22Rv1 (cell line): ENCODE data around the gene USP11.

Source experiments
- H3K27ac ChIP-seq: fragments of 450-650 bp; 2 replicates; pipeline ENCODE4 v1.5.1; 2017
- ZFX ChIP-seq: fragments of 450-650 bp; IDR thresholded peaks from 2 replicates; pipeline ENCODE4 v1.6.1; 2017; ENCODE audit warnings: antibody characterized with exemption, borderline replicate concordance
- TF ChIP-seq, protein P1 (sequence below): fragments of 450-650 bp; IDR thresholded peaks from 2 replicates; pipeline ENCODE4 v1.5.1; 2017; ENCODE audit warnings: mild to moderate bottlenecking

Gene USP11

DNA sequence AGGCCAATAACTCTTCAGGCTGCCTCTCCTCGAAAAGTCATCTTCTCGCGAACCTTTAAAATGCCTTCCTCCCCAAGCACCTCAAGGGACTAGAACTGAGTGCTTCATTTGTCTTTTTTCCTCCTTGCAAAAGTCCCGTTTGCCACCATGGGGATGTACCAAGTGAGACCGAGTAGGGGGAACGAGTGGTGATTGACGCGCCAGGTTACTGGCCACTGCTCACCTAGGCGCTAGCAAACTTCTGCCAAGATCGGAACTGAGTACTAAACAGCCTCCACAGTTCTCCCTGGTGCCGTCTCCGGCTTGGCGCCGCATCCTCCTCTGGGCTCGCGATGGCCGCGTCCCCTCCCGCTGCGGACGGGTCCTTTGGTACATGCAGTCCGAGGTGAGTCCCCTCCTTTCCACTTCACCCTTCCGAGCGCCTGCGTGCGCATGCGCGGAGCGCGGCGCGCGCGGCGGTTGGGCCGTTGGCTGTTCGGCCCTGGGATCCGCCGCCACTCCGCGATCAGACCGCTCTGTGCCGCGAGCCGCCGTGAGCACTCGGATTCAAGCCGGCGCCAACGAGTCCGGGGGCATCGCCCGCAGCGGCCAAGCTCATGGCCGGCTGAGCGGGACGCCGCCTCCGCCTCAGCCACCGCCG is 14.4 kb upstream of the USP11 start, which contains the start of gene CDK16:
CDK16 (plus strand) TSS at position 402 of the 640 bp plus-strand sequence. CDS start 4,877 bp downstream, outside the sequence.
- TF ChIP-seq, protein P1, sequence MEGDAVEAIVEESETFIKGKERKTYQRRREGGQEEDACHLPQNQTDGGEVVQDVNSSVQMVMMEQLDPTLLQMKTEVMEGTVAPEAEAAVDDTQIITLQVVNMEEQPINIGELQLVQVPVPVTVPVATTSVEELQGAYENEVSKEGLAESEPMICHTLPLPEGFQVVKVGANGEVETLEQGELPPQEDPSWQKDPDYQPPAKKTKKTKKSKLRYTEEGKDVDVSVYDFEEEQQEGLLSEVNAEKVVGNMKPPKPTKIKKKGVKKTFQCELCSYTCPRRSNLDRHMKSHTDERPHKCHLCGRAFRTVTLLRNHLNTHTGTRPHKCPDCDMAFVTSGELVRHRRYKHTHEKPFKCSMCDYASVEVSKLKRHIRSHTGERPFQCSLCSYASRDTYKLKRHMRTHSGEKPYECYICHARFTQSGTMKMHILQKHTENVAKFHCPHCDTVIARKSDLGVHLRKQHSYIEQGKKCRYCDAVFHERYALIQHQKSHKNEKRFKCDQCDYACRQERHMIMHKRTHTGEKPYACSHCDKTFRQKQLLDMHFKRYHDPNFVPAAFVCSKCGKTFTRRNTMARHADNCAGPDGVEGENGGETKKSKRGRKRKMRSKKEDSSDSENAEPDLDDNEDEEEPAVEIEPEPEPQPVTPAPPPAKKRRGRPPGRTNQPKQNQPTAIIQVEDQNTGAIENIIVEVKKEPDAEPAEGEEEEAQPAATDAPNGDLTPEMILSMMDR, result no peak
- no peak for TF ChIP-seq ZFX
- peak within 1 kb of the TSS; percentile 88 for H3K27ac ChIP-seq

DNA sequence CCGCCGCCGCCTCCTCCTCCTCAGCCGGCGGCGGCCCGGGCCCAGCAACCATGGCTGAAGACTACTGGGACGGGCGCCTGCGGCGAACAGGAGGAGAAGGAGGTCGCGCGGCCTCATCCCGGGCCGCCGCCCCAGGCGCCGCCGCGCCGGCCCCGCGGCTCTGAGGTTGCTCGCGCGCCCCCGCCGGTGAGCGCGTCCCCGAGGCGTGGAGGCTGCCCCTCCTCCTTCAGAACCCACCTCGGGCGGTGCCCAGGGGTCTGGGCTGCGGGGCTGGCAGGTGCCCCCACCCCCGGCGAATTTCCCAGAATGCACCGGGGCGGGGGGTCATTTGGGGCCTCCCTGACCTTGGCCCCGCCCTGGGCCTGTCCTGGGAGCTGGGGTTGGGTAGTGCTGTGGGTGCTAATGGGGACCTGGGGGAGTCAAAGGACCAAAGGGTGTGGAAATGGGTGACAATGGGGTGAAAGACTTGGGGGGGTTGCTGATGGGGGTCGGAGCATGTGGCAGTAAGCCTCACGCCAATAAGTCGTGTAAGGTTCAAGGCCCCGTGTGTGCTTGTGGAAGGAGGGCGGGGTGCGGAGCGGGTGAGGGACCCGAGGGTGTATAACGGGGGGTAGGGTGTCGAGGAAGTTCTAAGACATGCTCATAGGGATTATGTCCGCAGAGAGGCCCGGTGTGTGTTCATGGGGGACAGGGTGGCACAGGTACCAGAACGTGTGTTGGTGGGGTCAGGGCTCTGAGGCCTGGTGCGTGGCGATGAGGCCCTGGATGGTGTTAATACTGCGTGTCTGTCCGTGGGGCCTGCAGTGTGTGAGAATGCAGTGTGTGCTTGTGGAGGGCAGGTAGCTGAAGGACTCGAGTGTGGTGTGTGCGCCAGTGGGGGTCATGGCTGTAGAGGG is 13.6 kb upstream of the USP11 start:
- no peak for TF ChIP-seq ZFX
- TF ChIP-seq, protein P1, result no peak
- H3K27ac ChIP-seq, result peak overlapping the region; percentile 88

DNA sequence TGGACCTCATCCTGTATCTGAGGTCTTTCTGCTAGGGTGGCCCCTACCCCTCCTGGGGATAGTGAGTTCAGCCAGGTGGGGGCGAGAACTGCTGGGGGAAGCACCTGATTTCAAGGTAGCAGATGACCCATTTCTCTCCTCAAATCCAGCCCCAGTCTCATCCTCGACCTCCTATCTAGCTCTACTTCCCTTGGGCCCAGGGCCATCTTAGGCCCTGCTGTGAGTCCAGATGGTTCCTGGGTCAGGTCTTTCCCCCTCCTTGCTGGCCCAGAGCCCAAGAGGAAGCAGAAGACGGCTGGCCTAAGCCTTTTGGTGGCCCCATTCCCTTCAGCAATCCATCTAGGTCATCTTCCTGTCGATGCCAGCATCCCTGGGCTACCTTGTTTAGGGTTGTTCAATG is 11.1 kb upstream of the USP11 start:
- H3K27ac ChIP-seq, result no peak overlapping the region
- TF ChIP-seq ZFX, result no peak
- TF ChIP-seq, protein P1, result no peak

DNA sequence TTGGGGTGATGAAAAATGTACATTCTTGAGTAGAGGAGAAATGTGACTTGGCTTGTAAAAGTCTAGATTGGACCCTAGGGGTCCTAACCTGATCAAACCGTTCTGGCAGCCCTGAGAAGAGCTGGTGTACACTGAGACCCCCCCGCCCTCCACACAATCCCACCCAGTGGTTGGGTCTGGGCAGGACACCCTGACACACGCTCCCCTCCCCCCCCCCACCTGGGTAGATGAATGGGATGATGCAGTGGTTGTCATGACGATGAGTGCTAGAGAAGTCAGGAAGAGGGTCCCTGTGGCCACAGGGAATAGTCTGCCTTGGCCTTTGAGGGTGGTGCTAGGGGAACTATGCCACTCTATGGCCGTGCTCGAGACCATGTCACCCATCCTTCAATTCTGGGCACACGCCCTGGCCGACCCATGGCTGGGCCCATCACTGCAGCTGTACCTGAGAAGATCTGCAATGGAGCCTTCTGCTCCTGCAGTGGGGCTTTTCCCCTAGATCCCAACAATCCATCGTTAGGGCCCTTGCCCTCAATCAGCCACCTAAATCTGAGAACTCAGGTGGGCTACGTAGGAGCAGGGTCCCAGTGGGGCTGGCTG is 10.0 kb upstream of the USP11 start:
- TF ChIP-seq, protein P1, result no peak
- no peak for TF ChIP-seq ZFX
- no peak overlapping the region for H3K27ac ChIP-seq

DNA sequence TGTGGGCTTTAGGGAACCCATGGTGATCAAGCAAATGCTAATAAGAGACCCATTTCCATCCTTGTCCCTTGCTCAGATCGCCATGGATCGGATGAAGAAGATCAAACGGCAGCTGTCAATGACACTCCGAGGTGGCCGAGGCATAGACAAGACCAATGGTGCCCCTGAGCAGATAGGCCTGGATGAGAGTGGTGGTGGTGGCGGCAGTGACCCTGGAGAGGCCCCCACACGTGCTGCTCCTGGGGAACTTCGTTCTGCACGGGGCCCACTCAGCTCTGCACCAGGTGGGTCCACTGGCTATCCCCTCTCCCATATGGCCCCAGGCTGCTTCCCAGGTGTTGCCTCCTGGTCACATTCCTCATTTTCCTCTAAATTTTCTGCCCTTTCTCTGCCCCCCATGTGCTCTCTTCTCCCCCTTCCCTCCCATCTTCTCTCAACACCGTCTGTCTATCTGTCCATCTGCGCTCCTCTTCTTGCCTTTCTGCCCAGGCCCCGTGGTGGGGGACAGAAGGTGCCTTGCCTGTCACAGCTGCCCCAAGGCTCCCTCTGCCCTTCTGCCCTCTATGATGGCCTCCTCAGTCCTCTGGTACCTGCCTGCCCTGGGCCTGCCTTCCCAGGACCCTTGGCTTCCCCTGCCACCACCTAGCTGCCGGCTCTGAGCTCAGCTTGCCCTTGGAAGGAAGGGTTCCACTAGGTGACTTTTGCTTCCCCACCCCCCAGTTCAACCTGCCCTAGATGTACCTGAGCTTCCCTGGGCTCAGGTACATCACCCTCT is 9.1 kb upstream of the USP11 start:
- TF ChIP-seq, protein P1, result no peak
- no peak for TF ChIP-seq ZFX
- no peak overlapping the region for H3K27ac ChIP-seq

DNA sequence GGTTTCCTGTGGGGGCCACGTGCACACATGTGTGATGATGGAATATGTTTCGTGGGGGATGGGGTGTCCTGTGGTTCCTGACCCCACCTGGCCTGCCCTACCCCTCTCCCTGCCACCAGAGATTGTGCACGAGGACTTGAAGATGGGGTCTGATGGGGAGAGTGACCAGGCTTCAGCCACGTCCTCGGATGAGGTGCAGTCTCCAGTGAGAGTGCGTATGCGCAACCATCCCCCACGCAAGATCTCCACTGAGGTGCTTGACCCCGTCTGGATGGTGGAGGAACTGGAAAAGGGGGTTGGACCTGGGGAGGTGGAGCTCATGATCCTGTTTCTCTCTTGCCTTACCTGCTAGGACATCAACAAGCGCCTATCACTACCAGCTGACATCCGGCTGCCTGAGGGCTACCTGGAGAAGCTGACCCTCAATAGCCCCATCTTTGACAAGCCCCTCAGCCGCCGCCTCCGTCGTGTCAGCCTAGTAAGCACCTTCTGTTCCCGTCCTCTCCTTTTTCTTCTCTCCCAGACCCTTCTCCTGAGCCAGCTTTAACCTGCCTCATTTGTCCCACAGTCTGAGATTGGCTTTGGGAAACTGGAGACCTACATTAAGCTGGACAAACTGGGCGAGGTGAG is 8.4 kb upstream of the USP11 start:
- no peak overlapping the region for H3K27ac ChIP-seq
- TF ChIP-seq, protein P1, result no peak
- TF ChIP-seq ZFX, result no peak
